Heart left ventricle (tissue), 13 donors: ENCODE results near the gene SERBP1.

Experiments used
- CTCF ChIP-seq, 12 donors: fragments of 200-600 bp; sonication (generic) in 4 of 12; IDR thresholded peaks; one replicate each; pipeline versions ENCODE4 v1.5.0 to v1.8.0; 2018 to 2022; ENCODE audit warnings: antibody characterized with exemption in 12 of 12, mild to moderate bottlenecking in 5 of 12
- POLR2A ChIP-seq, 2 donors: fragments of 450-650 bp; IDR thresholded peaks; one replicate each; pipeline ENCODE4 v1.6.1; 2017; ENCODE audit warnings: antibody characterized with exemption in 2 of 2, mild to moderate bottlenecking in 2 of 2, moderate library complexity in 2 of 2
- donor health status: ischemic (EF 13 %, LVEDD 7.1; RV severe dilation, severe dysfunction).
- donor health status: DM: no; HTN: yes; CAD: no.
- donor health status: DM: no; HTN: no; CAD: no.
- donor health status: ischemic (EF 25% LVEDD 6.9; RV normal size, moderate dysfunction).
- donor health status: ischemic (EF 25% LVEDD 5.7; RV mildly dilated, moderate dysfunction).
- donor health status: ischemic (EF 35%, LVEDD 5.7; RV mildly dilated, moderate dysfunction).
- donor health status: nonischemic (EF 11% LVEDD 7.7; RV severe dilation, severe dysfunction).
- donor health status: DM: yes; HTN: yes; CAD: no.
- donor health status: PGD.
- donor health status: ischemic (EF 29% LVEDD 5.4; RV normal size, mild dysfunction).
- donor health status: nonischemic (EF 23%, LVEDD 6.1; RV moderate dilation, normal function).

GRCh38 chr1:67408148-67408547 lies 22.1 kb downstream of the SERBP1 start:
- no peak for TF ChIP-seq CTCF (IDR thresholded peaks at IDR 0.05)
- no peak for TF ChIP-seq POLR2A (IDR thresholded peaks at IDR 0.05)
